Stomach (tissue), 4 donors: ENCODE results near the gene HILPDA.

Source experiments
- CTCF ChIP-seq, 7 experiments: fragments of 450-650 bp in 4 of 7; fragments of 200-600 bp in 3 of 7; sonication (generic) in 3 of 7; IDR thresholded peaks; one replicate each; pipeline ENCODE4 v1.5.1; 2016 to 2019; ENCODE audit warnings: antibody characterized with exemption in 7 of 7, control low read depth in 2 of 7, mild to moderate bottlenecking in 1 of 7
- POLR2AphosphoS5 ChIP-seq, 3 donors: sonication (generic); formaldehyde crosslinking; IDR thresholded peaks; one replicate each; pipeline ENCODE4 v1.6.1; 2016; ENCODE audit warnings: antibody characterized with exemption in 3 of 3

GRCh38 chr7:128427289-128427891 is 28.3 kb upstream of the HILPDA start:
- TF ChIP-seq CTCF (IDR thresholded peaks at IDR 0.05), result peak in 6 of 7 experiments; percentile 37 to 96 (median 78)
- TF ChIP-seq POLR2AphosphoS5 (IDR thresholded peaks at IDR 0.05), result no peak
